Measurements from ENCODE around the gene PCDHGA1. TPM values are rescaled to one million over a fixed set of nuclear protein-coding genes. Genes with fewer than 3 reads are reported as not detected.
A peak's percentile ranks its signal among the peaks of the same experiment; 100 is the strongest.

The PCDHGA1 gene
- total RNA-seq, 4 donors from 2014 or later, result 1.7 TPM; not detected in 3

GRCh38 chr5:141439411-141440141 is 109.3 kb downstream of the PCDHGA1 start:
- Histone ChIP-seq H3K9me3 (peaks cover 0 to 31% (median 0%) of the 10 kb centered on the region in 4 donors), H3K27me3 (no peaks in the 10 kb centered on the region), H3K36me3 (no peaks in the 10 kb centered on the region), H3K4me1 (no peaks in the 10 kb centered on the region), H3K27ac (no peak overlapping the region), H3K4me3 (no peak overlapping the region)
- DNase-seq, result no peak
- TF ChIP-seq CTCF (IDR thresholded peaks at IDR 0.05) (no peak), POLR2A (IDR thresholded peaks at IDR 0.05) (no peak)

DNA sequence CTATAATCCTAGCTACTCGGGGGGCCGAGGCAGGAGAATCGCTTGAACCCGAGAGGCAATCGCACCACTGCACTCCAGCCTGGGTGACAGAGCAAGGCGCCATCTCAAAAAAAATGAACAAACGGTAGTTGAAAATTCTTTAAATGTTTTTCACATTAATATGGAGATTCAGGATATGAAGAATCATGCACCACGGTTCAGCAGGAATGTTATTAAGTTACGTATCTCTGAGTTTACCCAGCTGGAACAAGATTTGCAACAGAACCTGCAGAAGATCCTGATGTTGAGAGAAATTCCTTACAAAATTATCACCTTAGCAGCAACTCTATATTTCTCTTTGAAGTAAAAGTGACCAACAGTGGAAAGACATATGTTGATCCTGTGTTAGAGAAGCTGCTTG is 110.0 kb downstream of the PCDHGA1 start:
- H3K4me3 ChIP-seq, result no peak overlapping the region
- DNase-seq, result no peak
- no peaks in the 10 kb centered on the region for H3K36me3 ChIP-seq
- H3K27me3 ChIP-seq, result no peaks in the 10 kb centered on the region
- H3K4me1 ChIP-seq, result no peaks in the 10 kb centered on the region
- TF ChIP-seq CTCF (IDR thresholded peaks at IDR 0.05) (no peak), POLR2A (IDR thresholded peaks at IDR 0.05) (no peak)
- peaks cover 0 to 37% (median 0%) of the 10 kb centered on the region in 4 donors for H3K9me3 ChIP-seq
- H3K27ac ChIP-seq, result no peak overlapping the region

DNA sequence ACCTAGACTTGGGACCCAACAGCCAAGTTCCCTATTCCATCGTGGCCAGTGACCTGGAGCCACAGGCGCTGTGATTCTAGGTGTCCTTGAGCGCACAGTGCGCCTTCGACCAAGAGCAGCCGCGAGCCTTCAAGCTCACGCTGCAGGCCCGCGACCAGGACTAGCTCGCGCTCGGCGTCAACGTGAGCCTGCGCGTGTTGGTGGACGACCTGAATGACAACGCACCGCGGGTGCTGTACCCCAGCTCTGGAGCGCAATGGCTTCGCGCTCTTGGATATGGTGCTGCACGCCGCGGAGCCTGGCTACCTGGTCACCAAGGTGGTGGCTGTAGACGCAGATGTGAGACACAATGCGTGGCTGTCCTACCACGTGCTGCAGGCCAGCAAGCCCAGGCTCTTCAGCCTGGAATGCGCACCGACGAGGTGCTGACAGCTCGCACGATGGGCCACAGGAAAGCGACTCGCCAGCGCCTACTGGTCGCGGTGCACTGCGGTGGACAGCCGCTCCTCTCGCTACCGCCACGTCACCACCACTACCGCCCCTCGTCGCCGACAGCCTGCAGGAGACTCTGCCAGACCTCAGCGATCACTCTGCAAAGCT is 111.4 kb downstream of the PCDHGA1 start:
- no peaks in the 10 kb centered on the region for H3K36me3 ChIP-seq
- H3K27me3 ChIP-seq, result no peaks in the 10 kb centered on the region
- peaks cover 0 to 34% (median 0%) of the 10 kb centered on the region in 4 donors for H3K9me3 ChIP-seq
- no peak overlapping the region for H3K27ac ChIP-seq
- H3K4me1 ChIP-seq, result no peaks in the 10 kb centered on the region
- DNase-seq, result no peak
- H3K4me3 ChIP-seq, result no peak overlapping the region
- no peak for TF ChIP-seq CTCF (IDR thresholded peaks at IDR 0.05)
- no peak for TF ChIP-seq POLR2A (IDR thresholded peaks at IDR 0.05)

GRCh38 chr5:141465351-141465750 is 135.0 kb downstream of the PCDHGA1 start:
- Histone ChIP-seq H3K4me3 (no peak overlapping the region), H3K27me3 (no peaks in the 10 kb centered on the region), H3K36me3 (no peaks in the 10 kb centered on the region), H3K4me1 (no peaks in the 10 kb centered on the region), H3K27ac (no peak overlapping the region), H3K9me3 (no peaks in the 10 kb centered on the region)
- DNase-seq, result no peak
- no peak for TF ChIP-seq POLR2A (IDR thresholded peaks at IDR 0.05)
- no peak for TF ChIP-seq CTCF (IDR thresholded peaks at IDR 0.05)

GRCh38 chr5:141475625-141476131 is 145.4 kb downstream of the PCDHGA1 start, which contains the start of gene PCDHGC3:
Gene PCDHGC3, plus strand, starts transcription at chr5:141475966. Its CDS starts 151 bp downstream, at chr5:141476117.
- no peaks in the 10 kb centered on the region for H3K27me3 ChIP-seq
- peak in 5 of 6 experiments; percentile 11 to 39 (median 22) for TF ChIP-seq CTCF (IDR thresholded peaks at IDR 0.05)
- TF ChIP-seq POLR2A (IDR thresholded peaks at IDR 0.05), result peak in 1 of 2 donors; percentile 46
- H3K4me3 ChIP-seq, result peak within 1 kb of the TSS; percentile 47 to 65 (median 54)
- H3K4me1 ChIP-seq, result peaks cover 0 to 23% (median 5%) of the 10 kb centered on the region in 4 donors
- no peaks in the 10 kb centered on the region for H3K9me3 ChIP-seq
- no peaks in the 10 kb centered on the region for H3K36me3 ChIP-seq
- DNase-seq, result peak; percentile 70 to 91 (median 82)
- H3K27ac ChIP-seq, result peak within 1 kb of the TSS; percentile 56 to 79 (median 70)
